Measurements from ENCODE around the gene GOLGA6B.
"Not testable (repeated sequence)": the region's sequence is repeated elsewhere in the genome, so short reads cannot be mapped to it uniquely, and the experiment has no call there.

GRCh38 chr15:72626153-72626552 lies 28.3 kb upstream of the GOLGA6B start:
- not testable (repeated sequence) for TF ChIP-seq POLR2A, POLR2AphosphoS5, POU2F2, SPI1 (IDR thresholded peaks at IDR 0.05; ENCODE audit: low read depth, low read length)

Data from GM12891 (cell line).